Measurements from ENCODE around the gene TNS3. TPM values are rescaled to one million over a fixed set of nuclear protein-coding genes. Genes with fewer than 3 reads are reported as not detected.

Gene TNS3
- total RNA-seq, 1 experiment from 2014 or later = 143 TPM

GRCh38 chr7:47578579-47579270 lies 3.2 kb downstream of the TNS3 start:
- no peak for TF ChIP-seq EZH2 (IDR thresholded peaks at IDR 0.05; ENCODE audit: low read depth)
- TF ChIP-seq, protein P1, sequence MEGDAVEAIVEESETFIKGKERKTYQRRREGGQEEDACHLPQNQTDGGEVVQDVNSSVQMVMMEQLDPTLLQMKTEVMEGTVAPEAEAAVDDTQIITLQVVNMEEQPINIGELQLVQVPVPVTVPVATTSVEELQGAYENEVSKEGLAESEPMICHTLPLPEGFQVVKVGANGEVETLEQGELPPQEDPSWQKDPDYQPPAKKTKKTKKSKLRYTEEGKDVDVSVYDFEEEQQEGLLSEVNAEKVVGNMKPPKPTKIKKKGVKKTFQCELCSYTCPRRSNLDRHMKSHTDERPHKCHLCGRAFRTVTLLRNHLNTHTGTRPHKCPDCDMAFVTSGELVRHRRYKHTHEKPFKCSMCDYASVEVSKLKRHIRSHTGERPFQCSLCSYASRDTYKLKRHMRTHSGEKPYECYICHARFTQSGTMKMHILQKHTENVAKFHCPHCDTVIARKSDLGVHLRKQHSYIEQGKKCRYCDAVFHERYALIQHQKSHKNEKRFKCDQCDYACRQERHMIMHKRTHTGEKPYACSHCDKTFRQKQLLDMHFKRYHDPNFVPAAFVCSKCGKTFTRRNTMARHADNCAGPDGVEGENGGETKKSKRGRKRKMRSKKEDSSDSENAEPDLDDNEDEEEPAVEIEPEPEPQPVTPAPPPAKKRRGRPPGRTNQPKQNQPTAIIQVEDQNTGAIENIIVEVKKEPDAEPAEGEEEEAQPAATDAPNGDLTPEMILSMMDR (conservative IDR thresholded peaks at IDR 0.05) = no peak
- Histone ChIP-seq H2AFZ (no peak overlapping the region), H4K20me1 (ENCODE audit: insufficient read depth) (no peaks in the 10 kb centered on the region), H3K27ac (peak overlapping the region; percentile 87), H3K9me3 (ENCODE audit: insufficient read depth, low read depth) (no peaks in the 10 kb centered on the region), H3K27me3 (ENCODE audit: insufficient read depth, low read depth) (no peaks in the 10 kb centered on the region), H3K4me3 (peak overlapping the region; percentile 65), H3K36me3 (ENCODE audit: low read depth) (peaks cover 22% of the 10 kb centered on the region), H3K4me1 (replicated peaks; ENCODE audit: insufficient read depth) (peaks cover 78% of the 10 kb centered on the region), H3K79me2 (ENCODE audit: low read depth) (peaks cover 85% of the 10 kb centered on the region), H3K9me2 (ENCODE audit: insufficient read depth) (no peaks in the 10 kb centered on the region), H3K4me2 (peak overlapping the region; percentile 86), H3F3A (ENCODE audit: insufficient read depth, low read depth) (peaks cover 80% of the 10 kb centered on the region)
- ChIA-PET CTCF (no interaction called here), POLR2A (ENCODE audit: unreplicated experiment) (interaction anchor here (0.6 kb wide), 1 partner anchor 33 kb away, joined by 3 read pairs; no protein-coding TSS in a partner anchor)
- BruUV-seq (replicated peaks) = no TSS peak
- intact Hi-C loops (cut with micrococcal nuclease; ENCODE audit: unreplicated experiment) = loop anchor here (5.0 to 10.0 kb wide), 2 partner anchors 134 to 509 kb away; partner anchors contain the start of gene UPP1
- peak in 1 of 2 experiments; percentile 68 for DNase-seq

GRCh38 chr7:47577321-47577919 lies 4.5 kb downstream of the TNS3 start:
- no peak for DNase-seq
- no peaks in the 10 kb centered on the region for H3K9me3 ChIP-seq (ENCODE audit: insufficient read depth, low read depth)
- intact Hi-C loops (cut with micrococcal nuclease; ENCODE audit: unreplicated experiment) = loop anchor here (2.0 to 10.0 kb wide), 5 partner anchors 91 to 510 kb away; partner anchors contain the start of gene UPP1
- peak overlapping the region; percentile 87 for H3K27ac ChIP-seq
- CTCF ChIA-PET = no interaction called here
- peak overlapping the region; percentile 32; the same call in 1 of the 2 replicates for H3K4me3 ChIP-seq
- no TSS peak for BruUV-seq (replicated peaks)
- no peak for TF ChIP-seq EZH2 (IDR thresholded peaks at IDR 0.05; ENCODE audit: low read depth)
- TF ChIP-seq, protein P1 (conservative IDR thresholded peaks at IDR 0.05) = no peak
- H3K79me2 ChIP-seq (ENCODE audit: low read depth) = peaks cover 90% of the 10 kb centered on the region
- no peaks in the 10 kb centered on the region for H3K27me3 ChIP-seq (ENCODE audit: insufficient read depth, low read depth)
- H2AFZ ChIP-seq = no peak overlapping the region
- POLR2A ChIA-PET (ENCODE audit: unreplicated experiment) = no interaction called here
- H3K4me1 ChIP-seq (replicated peaks; ENCODE audit: insufficient read depth) = peaks cover 78% of the 10 kb centered on the region
- peaks cover 34% of the 10 kb centered on the region for H3K36me3 ChIP-seq (ENCODE audit: low read depth)
- no peaks in the 10 kb centered on the region for H3K9me2 ChIP-seq (ENCODE audit: insufficient read depth)
- H4K20me1 ChIP-seq (ENCODE audit: insufficient read depth) = no peaks in the 10 kb centered on the region
- peak overlapping the region; percentile 86 for H3K4me2 ChIP-seq
- peaks cover 74% of the 10 kb centered on the region for H3F3A ChIP-seq (ENCODE audit: insufficient read depth, low read depth)

DNA sequence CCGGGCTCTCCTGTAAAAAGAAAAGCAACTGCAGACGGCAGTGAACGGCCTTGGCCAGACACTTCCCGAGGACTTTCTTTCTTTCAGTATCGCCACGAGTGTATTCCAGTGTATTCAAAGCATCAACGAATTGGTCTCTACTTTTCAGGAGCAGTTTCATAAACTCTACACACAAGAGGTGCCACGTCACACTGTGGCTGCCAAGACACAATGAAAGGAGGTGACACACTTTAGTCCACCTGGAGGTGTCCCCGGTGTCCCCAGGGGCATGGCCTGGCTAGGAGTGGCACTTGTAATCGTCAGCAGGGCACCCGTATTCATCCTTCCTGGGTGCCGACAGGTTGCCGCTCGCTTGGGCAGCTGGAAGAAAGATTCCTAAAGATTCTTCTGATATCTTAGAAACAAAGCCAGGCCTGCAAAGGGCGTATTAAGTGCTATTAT lies 5.0 kb downstream of the TNS3 start:
- POLR2A ChIA-PET (ENCODE audit: unreplicated experiment) = no interaction called here
- peaks cover 92% of the 10 kb centered on the region for H3K79me2 ChIP-seq (ENCODE audit: low read depth)
- TF ChIP-seq EZH2 (IDR thresholded peaks at IDR 0.05; ENCODE audit: low read depth) = no peak
- TF ChIP-seq, protein P1 (conservative IDR thresholded peaks at IDR 0.05) = peak; percentile 9
- H3K9me3 ChIP-seq (ENCODE audit: insufficient read depth, low read depth) = no peaks in the 10 kb centered on the region
- no TSS peak for BruUV-seq (replicated peaks)
- peaks cover 73% of the 10 kb centered on the region for H3F3A ChIP-seq (ENCODE audit: insufficient read depth, low read depth)
- no peaks in the 10 kb centered on the region for H3K27me3 ChIP-seq (ENCODE audit: insufficient read depth, low read depth)
- peaks cover 81% of the 10 kb centered on the region for H3K4me1 ChIP-seq (replicated peaks; ENCODE audit: insufficient read depth)
- no peak overlapping the region for H2AFZ ChIP-seq
- peak overlapping the region; percentile 32; the same call in 1 of the 2 replicates for H3K4me3 ChIP-seq
- H3K27ac ChIP-seq = peak overlapping the region; percentile 87
- peaks cover 40% of the 10 kb centered on the region for H3K36me3 ChIP-seq (ENCODE audit: low read depth)
- no peaks in the 10 kb centered on the region for H4K20me1 ChIP-seq (ENCODE audit: insufficient read depth)
- H3K9me2 ChIP-seq (ENCODE audit: insufficient read depth) = no peaks in the 10 kb centered on the region
- DNase-seq = peak; percentile 61 to 80
- intact Hi-C loops (cut with micrococcal nuclease; ENCODE audit: unreplicated experiment) = loop anchor here (1.0 to 10.0 kb wide), 17 partner anchors 24 to 510 kb away; partner anchors contain the start of gene UPP1
- CTCF ChIA-PET = no interaction called here
- H3K4me2 ChIP-seq = peak overlapping the region; percentile 86
